GM12878 (cell line): ENCODE results near the gene FMNL2. TPM values are rescaled to one million over a fixed set of nuclear protein-coding genes. Genes with fewer than 3 reads are reported as not detected.

Experiments used
- ATAC-seq: fragments of 200-7000 bp; cut with Tn5 transposase; 3 replicates; pipeline ENCODE4 v1.9.1; 2020; ENCODE audit warnings: mild to moderate bottlenecking, moderate library complexity
- BruUV-seq: library from RNA; stranded (reverse); fragments of 400-500 nt; replicated peaks from 2 replicates; lab custom pipeline; 2021; lab: Mats Ljungman, UMichigan
- CTCF ChIA-PET: fragments of 300-600 bp; sonication (Branson Sonifier 250); formaldehyde crosslinking; extraction: SDS; loops from one replicate; lab custom pipeline; 2021; ENCODE audit warnings: inconsistent platforms; lab: Yijun Ruan, JAX
- POLR2A ChIA-PET: fragments of 350-600 bp; formaldehyde crosslinking; extraction: SDS; loops from one replicate; lab custom pipeline; 2021; ENCODE audit warnings: inconsistent platforms; lab: Charles Lee
- RAD21 ChIA-PET: fragments of 300-600 bp; sonication (Branson Sonifier 250); formaldehyde crosslinking; loops from one replicate; lab custom pipeline; 2023; ENCODE audit warnings: antibody characterized with exemption; ENCODE audit not compliant: unreplicated experiment; lab: Charles Lee
- SMC1A ChIA-PET: fragments of 300-600 bp; sonication (Branson Sonifier 250); formaldehyde crosslinking; loops from one replicate; lab custom pipeline; 2023; ENCODE audit not compliant: unreplicated experiment, uncharacterized antibody; lab: Charles Lee
- DNase-seq: peaks from one replicate; pipeline ENCODE4 v3.0.0-alpha.2; 2011; ENCODE audit warnings: low read depth, low spot score
- FAIRE-seq: peaks from 3 replicates; lab custom pipeline; 2011; peaks lifted over from hg19 to GRCh38; lab: Jason Lieb, UNC
- H2AFZ ChIP-seq: 2 replicates; pipeline ENCODE4 v1.6.0; 2011; ENCODE audit warnings: low read depth, low read length, control low read depth; ENCODE audit not compliant: control insufficient read depth
- H3K27ac ChIP-seq: 2 replicates; pipeline ENCODE4 v1.5.1; 2011; ENCODE audit warnings: control low read depth; ENCODE audit not compliant: control insufficient read depth, insufficient read depth
- H3K27me3 ChIP-seq, 2 experiments: replicated peaks in 1 of 2; 2 replicates each; pipeline versions ENCODE4 v1.6.0 to v1.6.1; 2011; ENCODE audit warnings: low read length in 1 of 2; ENCODE audit not compliant: control insufficient read depth in 2 of 2, insufficient read depth in 2 of 2
- H3K36me3 ChIP-seq, 2 experiments: 2 replicates each; pipeline ENCODE4 v1.5.1; 2011; ENCODE audit warnings: low read length in 1 of 2; ENCODE audit not compliant: control insufficient read depth in 2 of 2, insufficient read depth in 2 of 2
- H3K4me1 ChIP-seq: 2 replicates; pipeline ENCODE4 v1.6.1; 2011; ENCODE audit warnings: mild to moderate bottlenecking, low read length, moderate library complexity, mixed read lengths; ENCODE audit not compliant: control insufficient read depth, insufficient read depth
- H3K4me2 ChIP-seq: 2 replicates; pipeline ENCODE4 v1.6.0; 2011; ENCODE audit warnings: control low read depth; ENCODE audit not compliant: control insufficient read depth, insufficient read depth
- H3K4me3 ChIP-seq: fragments of 200-600 bp; sonication (generic); 2 replicates; pipeline ENCODE4 v1.5.1; 2016
- H3K79me2 ChIP-seq: 2 replicates; pipeline ENCODE4 v1.6.0; 2011; ENCODE audit warnings: low read length; ENCODE audit not compliant: control insufficient read depth, insufficient read depth
- H3K9ac ChIP-seq: 2 replicates; pipeline ENCODE4 v1.8.0; 2011; ENCODE audit warnings: low read length, control low read depth, mixed read lengths; ENCODE audit not compliant: control insufficient read depth, insufficient read depth
- H3K9me3 ChIP-seq: replicated peaks from 3 replicates; pipeline ENCODE4 v1.5.1; 2011; ENCODE audit warnings: mild to moderate bottlenecking, low read length; ENCODE audit not compliant: control insufficient read depth, insufficient read depth
- H4K20me1 ChIP-seq: 2 replicates; pipeline ENCODE4 v1.6.0; 2011; ENCODE audit not compliant: control insufficient read depth, insufficient read depth
- BACH1 ChIP-seq: fragments of 450-650 bp; IDR thresholded peaks from 2 replicates; pipeline ENCODE4 v1.6.1; 2017; ENCODE audit warnings: mild to moderate bottlenecking, borderline replicate concordance
- DPF2 ChIP-seq: fragments of 450-650 bp; IDR thresholded peaks from 2 replicates; pipeline ENCODE4 v1.6.1; 2017; ENCODE audit warnings: mild to moderate bottlenecking
- IRF4 ChIP-seq: IDR thresholded peaks from 2 replicates; pipeline ENCODE4 v1.6.1; 2011; ENCODE audit warnings: low read depth, low read length
- MXI1 ChIP-seq: fragments of 150-350 bp; IDR thresholded peaks from 2 replicates; pipeline ENCODE4 v1.6.1; 2011; ENCODE audit warnings: low read depth, mild to moderate bottlenecking, inconsistent platforms, low read length, improper control_type of control experiment
- MYB ChIP-seq: fragments of 150-350 bp; IDR thresholded peaks from 2 replicates; pipeline ENCODE4 v1.6.1; 2014; ENCODE audit warnings: mild to moderate bottlenecking, low read depth, low read length, borderline replicate concordance
- MYC ChIP-seq: IDR thresholded peaks from 2 replicates; pipeline ENCODE4 v1.6.1; 2011; ENCODE audit warnings: mild to moderate bottlenecking, low read length, moderate library complexity, inconsistent platforms; ENCODE audit not compliant: insufficient read depth, insufficient replicate concordance, insufficient read length, severe bottlenecking
- PKNOX1 ChIP-seq: fragments of 450-650 bp; IDR thresholded peaks from 2 replicates; pipeline ENCODE4 v1.6.1; 2016; ENCODE audit warnings: mild to moderate bottlenecking
- RAD51 ChIP-seq: fragments of 450-650 bp; IDR thresholded peaks from 2 replicates; pipeline ENCODE4 v1.6.1; 2016; ENCODE audit warnings: moderate library complexity, mild to moderate bottlenecking, inconsistent platforms
- SP1 ChIP-seq: IDR thresholded peaks from one replicate; pipeline ENCODE4 v1.6.1; 2011; ENCODE audit warnings: low read depth, low read length
- ZBTB4 ChIP-seq: fragments of 450-650 bp; formaldehyde crosslinking; IDR thresholded peaks from 2 replicates; pipeline ENCODE4 v1.4.0; 2022; ENCODE audit warnings: mild to moderate bottlenecking, moderate library complexity
- ZZZ3 ChIP-seq: IDR thresholded peaks from 2 replicates; pipeline ENCODE4 v1.6.1; 2011; ENCODE audit warnings: low read depth; ENCODE audit not compliant: control insufficient read depth, insufficient read length
- WGBS: methylation state at CpG from one replicate; pipeline ENCODE4 v1.1.6; 2016; ENCODE audit warnings: low lambda C conversion rate; ENCODE audit not compliant: insufficient replicate concordance, insufficient coverage; ENCODE audit errors: missing lambda C conversion rate; 5-methylcytosine and 5-hydroxymethylcytosine counted together
- in situ Hi-C: fragments of 300-500 bp; cut with MboI; formaldehyde crosslinking; loops from 9 replicates; pipeline ENCODE4 v1.14.3; 2018; ENCODE audit warnings: mixed read lengths
- intact Hi-C: fragments of 100-400 bp; cut with micrococcal nuclease; formaldehyde crosslinking; loops from one replicate; pipeline ENCODE4 v1.14.2; 2022; ENCODE audit not compliant: unreplicated experiment
- polyA plus RNA-seq, 11 experiments: library from polyadenylated mRNA; depleted of rRNA in 4 of 11; unstranded in 6 of 11; stranded (reverse) in 5 of 11; fragments of >200 nt; fragmentation: Nextera tagmentation in 4 of 11; fragmentation: Illumina TruSeq in 1 of 11; extraction: Ambion mirVana in 4 of 11; extraction: Trizol in 1 of 11; gene quantifications; 1 replicate in 1 of 11; 2 replicates in 10 of 11; pipeline versions ENCODE4 v1.2.1 to v1.2.3, GENCODE V29; 2011 to 2016; ENCODE audit warnings: inconsistent platforms in 2 of 11, missing spikeins in 2 of 11, low read depth in 1 of 11
- total RNA-seq, 4 experiments: library from RNA; depleted of rRNA in 3 of 4; stranded (reverse); fragments of >200 nt in 3 of 4; fragmentation: Illumina TruSeq in 1 of 4; extraction: Trizol in 1 of 4; gene quantifications; 2 replicates each; pipeline versions ENCODE4 v1.2.1 to v1.2.3, GENCODE V29; 2013 to 2021
- TF ChIP-seq, protein P1 (sequence below): fragments of 450-650 bp; IDR thresholded peaks from 2 replicates; pipeline ENCODE4 v1.6.1; 2017; ENCODE audit warnings: mild to moderate bottlenecking

The FMNL2 gene
- total and polyA plus RNA-seq, 10 of the 15 experiments (the other 5 are each of a cell fraction or from before 2014, with no cell fraction given), result 0.13 to 9.9 (median 0.35) TPM

GRCh38 chr2:152513681-152514080, 178.7 kb downstream of the FMNL2 start (continued):
- no peak for TF ChIP-seq ZBTB4
- TF ChIP-seq MYC, result no peak
- TF ChIP-seq MXI1, result no peak
- TF ChIP-seq, protein P1, sequence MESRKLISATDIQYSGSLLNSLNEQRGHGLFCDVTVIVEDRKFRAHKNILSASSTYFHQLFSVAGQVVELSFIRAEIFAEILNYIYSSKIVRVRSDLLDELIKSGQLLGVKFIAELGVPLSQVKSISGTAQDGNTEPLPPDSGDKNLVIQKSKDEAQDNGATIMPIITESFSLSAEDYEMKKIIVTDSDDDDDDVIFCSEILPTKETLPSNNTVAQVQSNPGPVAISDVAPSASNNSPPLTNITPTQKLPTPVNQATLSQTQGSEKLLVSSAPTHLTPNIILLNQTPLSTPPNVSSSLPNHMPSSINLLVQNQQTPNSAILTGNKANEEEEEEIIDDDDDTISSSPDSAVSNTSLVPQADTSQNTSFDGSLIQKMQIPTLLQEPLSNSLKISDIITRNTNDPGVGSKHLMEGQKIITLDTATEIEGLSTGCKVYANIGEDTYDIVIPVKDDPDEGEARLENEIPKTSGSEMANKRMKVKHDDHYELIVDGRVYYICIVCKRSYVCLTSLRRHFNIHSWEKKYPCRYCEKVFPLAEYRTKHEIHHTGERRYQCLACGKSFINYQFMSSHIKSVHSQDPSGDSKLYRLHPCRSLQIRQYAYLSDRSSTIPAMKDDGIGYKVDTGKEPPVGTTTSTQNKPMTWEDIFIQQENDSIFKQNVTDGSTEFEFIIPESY, result no peak
- no peak for TF ChIP-seq RAD51

DNA sequence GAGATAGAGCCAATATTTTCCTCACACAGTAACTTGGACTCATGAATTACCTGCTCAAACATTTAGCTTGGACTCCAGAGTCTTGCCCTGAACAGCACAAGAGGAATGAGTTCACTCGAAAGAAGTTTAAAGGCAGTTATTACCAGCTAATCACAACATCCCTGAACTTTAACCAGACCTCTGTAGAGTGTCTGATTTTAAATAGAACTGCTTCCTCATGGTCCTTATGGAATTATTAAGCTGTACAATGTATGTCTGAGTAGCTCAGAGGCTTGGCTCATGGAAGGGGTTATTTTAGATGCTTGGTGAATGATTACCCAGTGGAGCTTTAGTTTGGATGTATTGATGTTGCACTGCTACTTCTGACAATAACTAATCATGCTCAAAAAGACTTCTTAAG, 183.1 kb downstream of the FMNL2 start:
- Histone ChIP-seq H3K4me3 (no peak overlapping the region), H3K9ac (no peak overlapping the region), H3K4me1 (no peaks in the 10 kb centered on the region), H3K9me3 (no peaks in the 10 kb centered on the region), H3K36me3 (no peaks in the 10 kb centered on the region), H3K27ac (no peak overlapping the region), H3K79me2 (no peaks in the 10 kb centered on the region), H3K27me3 (no peaks in the 10 kb centered on the region), H3K4me2 (no peak overlapping the region), H4K20me1 (no peaks in the 10 kb centered on the region), H2AFZ (no peak overlapping the region)
- intact Hi-C loops, result no loop called here
- TF ChIP-seq PKNOX1 (no peak), SP1 (no peak), BACH1 (no peak), IRF4 (no peak), MYB (no peak), ZZZ3 (no peak), DPF2 (no peak)
- in situ Hi-C loops, result no loop called here
- POLR2A ChIA-PET, result interaction anchor here (1.1 kb wide), 1 partner anchor 13 kb away, joined by 3 read pairs; no protein-coding TSS in a partner anchor
- RAD21 ChIA-PET, result interaction anchor here (1.1 to 1.2 kb wide), 2 partner anchors 11 to 25 kb away, joined by 3 to 4 read pairs; no protein-coding TSS in a partner anchor
- CTCF ChIA-PET, result interaction anchor here (0.9 to 1.9 kb wide), 5 partner anchors 12 to 117 kb away, joined by 3 to 8 read pairs (median 5); no protein-coding TSS in a partner anchor
- no peak for FAIRE-seq
- no TSS peak for BruUV-seq
- SMC1A ChIA-PET, result interaction anchor here (0.5 to 1.4 kb wide), 8 partner anchors 8 to 306 kb away, joined by 3 to 5 read pairs (median 3); no protein-coding TSS in a partner anchor
- WGBS, result 53% methylated on average over 1 of the region's 1 CpG
- no peak for DNase-seq
- no peak for ATAC-seq
